Mesendoderm (in vitro differentiated cells): ENCODE data around the gene PDPR.
A peak's percentile ranks its signal among the peaks of the same experiment; 100 is the strongest.
"Not testable (repeated sequence)": the region's sequence is repeated elsewhere in the genome, so short reads cannot be mapped to it uniquely, and the experiment has no call there.

Experiments used
- DNase-seq: peaks from one replicate; pipeline ENCODE4 v3.0.0; 2013
- H2AK5ac ChIP-seq: 2 replicates; pipeline ENCODE4 v1.6.1; 2013; ENCODE audit warnings: low read length, inconsistent platforms
- H2BK120ac ChIP-seq: 2 replicates; pipeline ENCODE4 v1.6.1; 2013; ENCODE audit warnings: low read depth, mild to moderate bottlenecking, low read length, moderate library complexity, mixed read lengths
- H2BK15ac ChIP-seq: replicated peaks from 2 replicates; pipeline ENCODE4 v1.6.1; 2013; ENCODE audit warnings: low read depth, mild to moderate bottlenecking, moderate library complexity
- H2BK5ac ChIP-seq: 2 replicates; pipeline ENCODE4 v1.6.1; 2013; ENCODE audit warnings: low read length, inconsistent platforms
- H3K18ac ChIP-seq: 2 replicates; pipeline ENCODE4 v1.6.1; 2013; ENCODE audit warnings: mild to moderate bottlenecking, low read length, mixed read lengths
- H3K23ac ChIP-seq: one replicate; pipeline ENCODE4 v1.6.1; 2013; ENCODE audit warnings: low read length
- H3K27ac ChIP-seq: 2 replicates; pipeline ENCODE4 v1.5.1; 2013; ENCODE audit warnings: low read depth, mild to moderate bottlenecking, inconsistent platforms, low read length, moderate library complexity
- H3K27me3 ChIP-seq: 2 replicates; pipeline ENCODE4 v1.6.1; 2013; ENCODE audit warnings: low read length, control low read depth, mild to moderate bottlenecking, inconsistent platforms; ENCODE audit not compliant: insufficient read depth, poor library complexity
- H3K36me3 ChIP-seq: 2 replicates; pipeline ENCODE4 v1.6.1; 2013; ENCODE audit warnings: low read length, inconsistent platforms; ENCODE audit not compliant: control insufficient read depth, insufficient read depth
- H3K4ac ChIP-seq: one replicate; pipeline ENCODE4 v1.6.1; 2013; ENCODE audit warnings: low read depth, mild to moderate bottlenecking, low read length, moderate library complexity
- H3K4me1 ChIP-seq: 2 replicates; pipeline ENCODE4 v1.6.1; 2013; ENCODE audit warnings: low read depth, low read length, inconsistent platforms; ENCODE audit not compliant: control insufficient read depth
- H3K4me2 ChIP-seq: 2 replicates; pipeline ENCODE4 v1.6.1; 2013; ENCODE audit warnings: low read length
- H3K4me3 ChIP-seq: 2 replicates; pipeline ENCODE4 v1.5.1; 2013; ENCODE audit warnings: mild to moderate bottlenecking, low read length
- H3K56ac ChIP-seq: one replicate; pipeline ENCODE4 v1.6.1; 2013; ENCODE audit warnings: low read length
- H3K79me1 ChIP-seq: 2 replicates; pipeline ENCODE4 v1.6.1; 2013; ENCODE audit warnings: low read length, inconsistent platforms
- H3K79me2 ChIP-seq: 2 replicates; pipeline ENCODE4 v1.6.1; 2013; ENCODE audit warnings: mild to moderate bottlenecking, low read length; ENCODE audit not compliant: control insufficient read depth, insufficient read depth
- H3K9ac ChIP-seq: 2 replicates; pipeline ENCODE4 v1.6.1; 2013; ENCODE audit warnings: low read length, inconsistent platforms
- H4K5ac ChIP-seq: one replicate; pipeline ENCODE4 v1.6.1; 2013; ENCODE audit warnings: low read length
- H4K8ac ChIP-seq: one replicate; pipeline ENCODE4 v1.6.1; 2013; ENCODE audit warnings: low read depth, mild to moderate bottlenecking, control low read depth, low read length, moderate library complexity
- WGBS: extraction: QIAGEN DNeasy Blood & Tissue Kit; methylation state at CpG from one replicate; pipeline ENCODE4 v1.1.7; 2013; ENCODE audit warnings: low lambda C conversion rate, missing lambda C conversion rate; ENCODE audit not compliant: insufficient coverage; ENCODE audit errors: extremely low coverage; 5-methylcytosine and 5-hydroxymethylcytosine counted together

The PDPR gene

GRCh38 chr16:70091104-70091503, 23.0 kb upstream of the PDPR start:
- H4K5ac ChIP-seq, H3K23ac ChIP-seq, H2BK15ac ChIP-seq, H2AK5ac ChIP-seq, H4K8ac ChIP-seq, H3K18ac ChIP-seq, H2BK120ac ChIP-seq, H3K4ac ChIP-seq, H3K4me3 ChIP-seq, H3K4me1 ChIP-seq, H3K9ac ChIP-seq, H3K27me3 ChIP-seq, H3K56ac ChIP-seq, H2BK5ac ChIP-seq, DNase-seq, H3K4me2 ChIP-seq, H3K79me2 ChIP-seq, H3K27ac ChIP-seq, H3K36me3 ChIP-seq, H3K79me1 ChIP-seq: not testable (repeated sequence)
- no CpG with 5 or more reads among the region's 4 CpGs for WGBS

GRCh38 chr16:70094096-70094495, 20.0 kb upstream of the PDPR start:
- not testable (repeated sequence) for H3K4me1 ChIP-seq, H2BK120ac ChIP-seq, H3K4ac ChIP-seq, H3K23ac ChIP-seq, H3K4me3 ChIP-seq, DNase-seq, H4K5ac ChIP-seq, H3K9ac ChIP-seq, H3K4me2 ChIP-seq, H3K27ac ChIP-seq, H3K56ac ChIP-seq, H3K27me3 ChIP-seq, H3K79me2 ChIP-seq, H3K36me3 ChIP-seq, H3K18ac ChIP-seq, H2BK5ac ChIP-seq, H4K8ac ChIP-seq, H2AK5ac ChIP-seq, H3K79me1 ChIP-seq, H2BK15ac ChIP-seq
- no CpG with 5 or more reads among the region's 1 CpG for WGBS

GRCh38 chr16:70109583-70110279, 4.4 kb upstream of the PDPR start:
- not testable (repeated sequence) for H3K23ac ChIP-seq, H2BK5ac ChIP-seq
- peak; percentile 63 for DNase-seq

GRCh38 chr16:70112162-70112561, 2.0 kb upstream of the PDPR start:
- H4K5ac ChIP-seq, H3K27me3 ChIP-seq, H3K18ac ChIP-seq, DNase-seq, H2BK5ac ChIP-seq, H3K27ac ChIP-seq, H2BK15ac ChIP-seq, H3K23ac ChIP-seq, H3K36me3 ChIP-seq, H4K8ac ChIP-seq, H3K4me3 ChIP-seq, H3K4me2 ChIP-seq, H3K4me1 ChIP-seq, H3K56ac ChIP-seq, H3K9ac ChIP-seq, H3K4ac ChIP-seq, H2AK5ac ChIP-seq, H2BK120ac ChIP-seq, H3K79me2 ChIP-seq, H3K79me1 ChIP-seq: not testable (repeated sequence)
- WGBS = no CpG with 5 or more reads among the region's 6 CpGs

More at GRCh38 chr16:70109583-70110279, 4.4 kb upstream of the PDPR start:
- H2AK5ac ChIP-seq, H2BK120ac ChIP-seq, H3K79me2 ChIP-seq, H3K79me1 ChIP-seq, H4K5ac ChIP-seq, H3K27ac ChIP-seq, H3K4me3 ChIP-seq, H3K4me1 ChIP-seq, H3K36me3 ChIP-seq, H3K4me2 ChIP-seq, H4K8ac ChIP-seq, H3K56ac ChIP-seq, H3K18ac ChIP-seq, H3K4ac ChIP-seq, H3K27me3 ChIP-seq, H2BK15ac ChIP-seq, H3K9ac ChIP-seq: not testable (repeated sequence)
- no CpG with 5 or more reads among the region's 15 CpGs for WGBS

GRCh38 chr16:70113599-70113981, 542 bp upstream of the PDPR start:
- WGBS = no CpG with 5 or more reads among the region's 15 CpGs
- not testable (repeated sequence) for H3K79me2 ChIP-seq, H3K36me3 ChIP-seq, H3K4ac ChIP-seq, H2BK15ac ChIP-seq, H2BK120ac ChIP-seq, H3K4me2 ChIP-seq, H3K27me3 ChIP-seq, H3K27ac ChIP-seq, H2AK5ac ChIP-seq, DNase-seq, H3K18ac ChIP-seq, H3K9ac ChIP-seq, H3K4me1 ChIP-seq, H2BK5ac ChIP-seq, H4K5ac ChIP-seq, H3K23ac ChIP-seq, H3K4me3 ChIP-seq, H4K8ac ChIP-seq, H3K79me1 ChIP-seq, H3K56ac ChIP-seq

GRCh38 chr16:70118354-70118753, 4.2 kb downstream of the PDPR start:
- WGBS = no CpG with 5 or more reads among the region's 6 CpGs
- H3K4ac ChIP-seq = not testable (repeated sequence)

More at GRCh38 chr16:70118354-70118753, 4.2 kb downstream of the PDPR start:
- H2BK15ac ChIP-seq, H2BK5ac ChIP-seq, H3K23ac ChIP-seq, H3K18ac ChIP-seq, H3K36me3 ChIP-seq, H4K8ac ChIP-seq, H3K4me1 ChIP-seq, H3K4me2 ChIP-seq, H3K27me3 ChIP-seq, H3K9ac ChIP-seq, H3K27ac ChIP-seq, DNase-seq, H3K56ac ChIP-seq, H3K79me1 ChIP-seq, H3K4me3 ChIP-seq, H4K5ac ChIP-seq, H2AK5ac ChIP-seq, H2BK120ac ChIP-seq, H3K79me2 ChIP-seq: not testable (repeated sequence)
